CD4-positive, alpha-beta T cell (primary cell): Measurements from ENCODE around the gene PRKAR1A. TPM values are rescaled to one million over a fixed set of nuclear protein-coding genes. Genes with fewer than 3 reads are reported as not detected.
"Not testable (repeated sequence)": the region's sequence is repeated elsewhere in the genome, so short reads cannot be mapped to it uniquely, and the experiment has no call there.

Experiments
- ATAC-seq: fragments of 200-7000 bp; cut with Tn5 transposase; one replicate; pipeline ENCODE4 v1.10.0; 2022; ENCODE audit warnings: mild to moderate bottlenecking; ENCODE audit not compliant: poor library complexity
- CTCF ChIA-PET: fragments of 350-600 bp; sonication (Branson Sonifier 250); formaldehyde crosslinking; loops from one replicate; lab custom pipeline; 2021; ENCODE audit warnings: antibody characterized with exemption, inconsistent platforms; lab: Charles Lee
- POLR2A ChIA-PET: fragments of 350-600 bp; sonication (Branson Sonifier 250); formaldehyde crosslinking; loops from one replicate; lab custom pipeline; 2021; ENCODE audit warnings: antibody characterized with exemption, inconsistent platforms; lab: Charles Lee
- DNase-seq, 14 experiments: peaks; one replicate each; pipeline ENCODE4 v3.0.0-alpha.2; 2013 to 2020; ENCODE audit warnings: mixed read lengths in 2 of 14
- H3K27ac ChIP-seq, 2 donors: one replicate each; pipeline versions ENCODE4 v1.5.1 to v1.7.0; 2013; ENCODE audit warnings: low read length in 2 of 2, low read depth in 1 of 2, mild to moderate bottlenecking in 1 of 2
- H3K27me3 ChIP-seq, 2 experiments: 1 replicate in 1 of 2; 2 replicates in 1 of 2; pipeline versions ENCODE4 v1.6.1 to v1.7.0; 2013; ENCODE audit warnings: low read length in 2 of 2, control low read depth in 1 of 2, mild to moderate bottlenecking in 1 of 2, moderate library complexity in 1 of 2; ENCODE audit not compliant: insufficient read depth in 2 of 2, control insufficient read depth in 1 of 2
- H3K36me3 ChIP-seq: one replicate; pipeline ENCODE4 v1.6.1; 2013; ENCODE audit warnings: low read length, control low read depth; ENCODE audit not compliant: insufficient read depth
- H3K4me1 ChIP-seq: one replicate; pipeline ENCODE4 v1.6.1; 2013; ENCODE audit warnings: low read length, control low read depth; ENCODE audit not compliant: insufficient read depth
- H3K4me3 ChIP-seq: one replicate; pipeline ENCODE4 v1.5.1; 2013; ENCODE audit warnings: mild to moderate bottlenecking, low read length, moderate library complexity
- H3K9me3 ChIP-seq, 2 experiments: 1 replicate in 1 of 2; 2 replicates in 1 of 2; pipeline versions ENCODE4 v1.6.1 to v1.7.0; 2013; ENCODE audit warnings: low read length in 2 of 2, mild to moderate bottlenecking in 2 of 2, control low read depth in 1 of 2, moderate library complexity in 1 of 2; ENCODE audit not compliant: control insufficient read depth in 1 of 2, insufficient read depth in 1 of 2
- H3K27ac Mint-ChIP-seq: one replicate; pipeline ENCODE4 v1.8.0; 2020; ENCODE audit warnings: mixed read lengths
- H3K27me3 Mint-ChIP-seq: one replicate; pipeline ENCODE4 v1.8.0; 2021; ENCODE audit warnings: mixed read lengths
- H3K36me3 Mint-ChIP-seq: one replicate; pipeline ENCODE4 v1.8.0; 2021; ENCODE audit warnings: low read depth, mixed read lengths
- H3K4me1 Mint-ChIP-seq: one replicate; pipeline ENCODE4 v1.8.0; 2021; ENCODE audit warnings: low read depth, mixed read lengths
- H3K4me3 Mint-ChIP-seq: one replicate; pipeline ENCODE4 v1.8.0; 2020; ENCODE audit warnings: mild to moderate bottlenecking, mixed read lengths
- H3K9me3 Mint-ChIP-seq: one replicate; pipeline ENCODE4 v1.8.0; 2020; ENCODE audit warnings: mixed read lengths
- intact Hi-C, 2 experiments: fragments of 100-400 bp; cut with DNase I in 1 of 2; cut with micrococcal nuclease in 1 of 2; formaldehyde crosslinking; loops; one replicate each; pipeline versions ENCODE4 v1.15.1 to v1.9.0; 2023 to 2025; cut with DNase I, micrococcal nuclease
- total RNA-seq, 174 experiments: library from RNA in 2 of 174; stranded (reverse) in 2 of 174; gene quantifications; one replicate each; pipeline ENCODE4 v1.2.3 and lab custom pipeline; 2021 to 2026
- TF ChIP-seq, protein P1 (sequence below): fragments of 200-600 bp; IDR thresholded peaks from one replicate; pipeline ENCODE4 v1.8.0; 2022; ENCODE audit warnings: antibody characterized with exemption, mild to moderate bottlenecking

The PRKAR1A gene
- total RNA-seq, 2 experiments from 2014 or later, result 88.8 to 89.1 TPM

- H3K4me3 ChIP-seq, result no peak overlapping the region
- H3K4me1 Mint-ChIP-seq, result peaks cover 72% of the 10 kb centered on the region
- intact Hi-C loops, result no loop called here
- ChIA-PET CTCF (no interaction called here), POLR2A (no interaction called here)
- peaks cover 44% of the 10 kb centered on the region for H3K36me3 ChIP-seq
- DNase-seq (no peak), ATAC-seq (no peak)
- H3K36me3 Mint-ChIP-seq, result peaks cover 75% of the 10 kb centered on the region
- no peaks in the 10 kb centered on the region for H3K9me3 ChIP-seq
- H3K27ac ChIP-seq, result no peak overlapping the region
- H3K27me3 ChIP-seq, result no peaks in the 10 kb centered on the region
- peaks cover 11% of the 10 kb centered on the region for H3K4me1 ChIP-seq
- H3K4me3 Mint-ChIP-seq, result no peak overlapping the region
- no peak overlapping the region for H3K27ac Mint-ChIP-seq
- no peaks in the 10 kb centered on the region for H3K27me3 Mint-ChIP-seq
- TF ChIP-seq, protein P1, sequence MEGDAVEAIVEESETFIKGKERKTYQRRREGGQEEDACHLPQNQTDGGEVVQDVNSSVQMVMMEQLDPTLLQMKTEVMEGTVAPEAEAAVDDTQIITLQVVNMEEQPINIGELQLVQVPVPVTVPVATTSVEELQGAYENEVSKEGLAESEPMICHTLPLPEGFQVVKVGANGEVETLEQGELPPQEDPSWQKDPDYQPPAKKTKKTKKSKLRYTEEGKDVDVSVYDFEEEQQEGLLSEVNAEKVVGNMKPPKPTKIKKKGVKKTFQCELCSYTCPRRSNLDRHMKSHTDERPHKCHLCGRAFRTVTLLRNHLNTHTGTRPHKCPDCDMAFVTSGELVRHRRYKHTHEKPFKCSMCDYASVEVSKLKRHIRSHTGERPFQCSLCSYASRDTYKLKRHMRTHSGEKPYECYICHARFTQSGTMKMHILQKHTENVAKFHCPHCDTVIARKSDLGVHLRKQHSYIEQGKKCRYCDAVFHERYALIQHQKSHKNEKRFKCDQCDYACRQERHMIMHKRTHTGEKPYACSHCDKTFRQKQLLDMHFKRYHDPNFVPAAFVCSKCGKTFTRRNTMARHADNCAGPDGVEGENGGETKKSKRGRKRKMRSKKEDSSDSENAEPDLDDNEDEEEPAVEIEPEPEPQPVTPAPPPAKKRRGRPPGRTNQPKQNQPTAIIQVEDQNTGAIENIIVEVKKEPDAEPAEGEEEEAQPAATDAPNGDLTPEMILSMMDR, result no peak
- no peaks in the 10 kb centered on the region for H3K9me3 Mint-ChIP-seq
Observed at GRCh38 chr17:68516732-68517131, 4.5 kb downstream of the PRKAR1A start.

DNA sequence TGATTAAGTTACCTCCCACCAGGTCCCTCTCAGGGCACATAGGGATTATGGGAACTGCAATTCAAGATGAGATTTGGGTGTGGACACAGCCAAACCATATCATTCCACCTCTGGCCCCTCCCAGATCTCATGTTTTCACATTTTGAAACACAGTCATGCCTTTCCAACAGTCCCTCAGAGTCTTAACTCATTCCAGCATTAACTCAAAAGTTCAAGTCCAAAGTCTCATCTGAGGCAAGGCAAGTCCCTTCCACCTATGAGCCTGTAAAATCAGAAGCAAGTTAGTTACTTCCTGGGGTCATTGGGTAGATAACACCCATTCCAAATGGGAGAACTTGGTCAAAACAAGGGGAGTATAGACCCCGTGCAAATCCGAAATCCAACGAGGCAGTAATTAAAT lies 5.4 kb downstream of the PRKAR1A start:
- Histone ChIP-seq H3K4me1 (peaks cover 11% of the 10 kb centered on the region), H3K36me3 (peaks cover 47% of the 10 kb centered on the region)
- H3K27me3 Mint-ChIP-seq, H3K9me3 Mint-ChIP-seq, ATAC-seq, H3K4me3 Mint-ChIP-seq, POLR2A ChIA-PET, DNase-seq, intact Hi-C loops, CTCF ChIA-PET, H3K27me3 ChIP-seq, H3K9me3 ChIP-seq, H3K4me3 ChIP-seq, H3K27ac ChIP-seq: not testable (repeated sequence)
- Mint-ChIP-seq H3K27ac (peak overlapping the region; percentile 29), H3K4me1 (peaks cover 75% of the 10 kb centered on the region), H3K36me3 (peaks cover 78% of the 10 kb centered on the region)

DNA sequence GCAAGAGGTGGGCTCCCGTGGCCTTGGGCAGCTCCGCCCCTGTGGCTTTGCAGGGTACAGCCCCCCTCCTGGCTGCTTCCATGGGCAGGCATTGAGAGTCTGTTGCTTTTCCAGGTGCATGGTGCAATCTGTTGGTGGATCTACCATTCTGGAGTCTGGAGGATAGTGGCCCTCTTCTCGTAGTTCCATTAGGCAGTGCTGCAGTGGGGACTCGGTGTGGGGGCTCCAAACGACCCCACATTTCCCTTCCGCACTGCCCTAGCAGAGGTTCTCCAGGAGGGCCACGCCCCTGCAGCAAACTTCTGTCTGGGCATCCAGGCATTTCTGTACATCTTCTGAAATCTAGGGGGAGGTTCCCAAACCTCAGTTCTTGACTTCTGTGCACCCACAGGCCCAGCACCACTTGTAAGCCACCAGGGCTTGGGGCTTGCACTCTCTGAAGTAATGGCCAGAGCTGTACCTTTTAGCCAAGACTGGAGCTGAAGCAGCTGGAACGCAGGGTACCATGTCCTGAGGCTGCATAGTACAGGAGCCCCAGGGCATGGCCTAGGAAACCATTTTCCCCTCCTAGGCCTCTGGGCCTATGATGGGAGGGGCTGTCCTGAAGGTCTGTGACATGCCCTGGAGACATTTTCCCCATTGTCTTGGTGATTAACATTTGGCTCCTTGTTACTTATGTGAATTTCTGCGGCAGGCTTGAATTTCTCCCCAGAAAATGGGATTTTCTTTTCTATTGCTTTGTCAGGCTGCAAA lies 6.0 kb downstream of the PRKAR1A start:
- CTCF ChIA-PET, result no interaction called here
- H3K4me3 Mint-ChIP-seq, result no peak overlapping the region
- no peaks in the 10 kb centered on the region for H3K27me3 Mint-ChIP-seq
- peaks cover 78% of the 10 kb centered on the region for H3K36me3 Mint-ChIP-seq
- H3K27ac ChIP-seq, result no peak overlapping the region
- DNase-seq (peak in 1 of 14 experiments; percentile 13), ATAC-seq (no peak)
- TF ChIP-seq, protein P1, result no peak
- H3K36me3 ChIP-seq, result peaks cover 53% of the 10 kb centered on the region
- H3K9me3 Mint-ChIP-seq, result no peaks in the 10 kb centered on the region
- H3K27me3 ChIP-seq, result no peaks in the 10 kb centered on the region
- intact Hi-C loops, result no loop called here
- POLR2A ChIA-PET, result no interaction called here
- no peaks in the 10 kb centered on the region for H3K9me3 ChIP-seq
- no peak overlapping the region for H3K4me3 ChIP-seq
- peaks cover 7% of the 10 kb centered on the region for H3K4me1 ChIP-seq
- peaks cover 78% of the 10 kb centered on the region for H3K4me1 Mint-ChIP-seq
- no peak overlapping the region for H3K27ac Mint-ChIP-seq

DNA sequence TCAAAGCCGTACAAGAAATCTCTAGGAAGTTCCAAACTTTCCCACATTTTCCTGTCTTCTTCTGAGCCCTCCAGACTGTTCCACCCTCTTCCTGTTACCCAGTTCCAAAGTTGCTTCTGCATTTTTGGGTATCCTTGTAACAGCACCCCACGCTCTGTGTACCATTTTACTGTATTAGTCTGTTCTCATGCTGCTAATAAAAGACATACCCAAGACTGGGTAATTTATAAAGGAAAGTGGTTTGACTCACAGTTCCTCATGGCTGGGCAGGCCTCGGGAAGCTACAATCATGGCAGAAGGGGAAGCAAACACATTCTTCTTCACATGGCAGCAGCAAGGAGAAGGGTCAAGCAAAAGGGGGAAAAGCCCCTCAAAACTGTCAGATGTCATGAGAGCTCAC lies 6.8 kb downstream of the PRKAR1A start:
- H3K27me3 ChIP-seq, POLR2A ChIA-PET, H3K4me3 Mint-ChIP-seq, H3K4me1 ChIP-seq, CTCF ChIA-PET, ATAC-seq, intact Hi-C loops, H3K9me3 Mint-ChIP-seq, H3K4me3 ChIP-seq, DNase-seq, H3K9me3 ChIP-seq, H3K27me3 Mint-ChIP-seq, H3K27ac ChIP-seq: not testable (repeated sequence)
- H3K4me1 Mint-ChIP-seq, result peaks cover 70% of the 10 kb centered on the region
- peaks cover 78% of the 10 kb centered on the region for H3K36me3 Mint-ChIP-seq
- H3K27ac Mint-ChIP-seq, result peak overlapping the region; percentile 47
- H3K36me3 ChIP-seq, result peaks cover 61% of the 10 kb centered on the region
